Uterus (tissue), 2 donors: ENCODE results near the gene HCFC2.

Source experiments
- CTCF ChIP-seq, 4 experiments: fragments of 200-600 bp in 2 of 4; fragments of 450-650 bp in 2 of 4; sonication (generic) in 2 of 4; IDR thresholded peaks; one replicate each; pipeline ENCODE4 v1.5.1; 2016 to 2019; ENCODE audit warnings: antibody characterized with exemption in 4 of 4, mild to moderate bottlenecking in 2 of 4, moderate library complexity in 1 of 4
- POLR2A ChIP-seq, 2 donors: fragments of 450-650 bp; IDR thresholded peaks; one replicate each; pipeline ENCODE4 v1.6.1; 2016; ENCODE audit warnings: antibody characterized with exemption in 2 of 2, mild to moderate bottlenecking in 1 of 2, moderate library complexity in 1 of 2

- no peak for TF ChIP-seq CTCF (IDR thresholded peaks at IDR 0.05)
- TF ChIP-seq POLR2A (IDR thresholded peaks at IDR 0.05) = no peak
Observed at GRCh38 chr12:104063712-104064030, 660 bp upstream of the HCFC2 start.
